IPS DF 4.7 (cell line): ENCODE results near the gene STIP1.

Experiments
- DNase-seq: peaks from one replicate; pipeline ENCODE4 v3.0.0-alpha.2; 2013; ENCODE audit warnings: low spot score; ENCODE audit errors: extremely low read depth

The STIP1 gene

GRCh38 chr11:64249563-64250414 is 63.8 kb downstream of the STIP1 start:
- DNase-seq = no peak

- no peak for DNase-seq
Measured at GRCh38 chr11:64250415-64251015, 64.5 kb downstream of the STIP1 start.

GRCh38 chr11:64251016-64251752 is 65.2 kb downstream of the STIP1 start, which contains the start of gene PLCB3:
Gene PLCB3 (plus strand): TSS chr11:64251530. CDS start chr11:64251650, 120 bp downstream.
- DNase-seq = no peak

- DNase-seq = no peak
Measured at GRCh38 chr11:64251753-64252002, 65.7 kb downstream of the STIP1 start.

GRCh38 chr11:64252003-64252872 is 66.3 kb downstream of the STIP1 start:
- no peak for DNase-seq

GRCh38 chr11:64253043-64253442 is 67.1 kb downstream of the STIP1 start:
- no peak for DNase-seq

GRCh38 chr11:64253481-64253880 is 67.5 kb downstream of the STIP1 start:
- no peak for DNase-seq
